Panc1 (cell line): Measurements from ENCODE around the gene MYO6. TPM values are rescaled to one million over a fixed set of nuclear protein-coding genes. Genes with fewer than 3 reads are reported as not detected.

Source experiments
- ATAC-seq: fragments of 200-7000 bp; cut with Tn5 transposase; 2 replicates; pipeline ENCODE4 v1.9.1; 2020; ENCODE audit warnings: mild to moderate bottlenecking, moderate library complexity
- BruUV-seq: library from RNA; stranded (reverse); fragments of 400-500 nt; replicated peaks from 2 replicates; lab custom pipeline; 2021; lab: Mats Ljungman, UMichigan
- CTCF ChIA-PET: fragments of 300-600 bp; sonication (Branson Sonifier 250); formaldehyde crosslinking; loops from one replicate; lab custom pipeline; 2022; ENCODE audit warnings: antibody characterized with exemption; lab: Charles Lee
- POLR2A ChIA-PET: fragments of 300-600 bp; sonication (Branson Sonifier 250); formaldehyde crosslinking; loops from one replicate; lab custom pipeline; 2022; ENCODE audit warnings: antibody characterized with exemption; lab: Charles Lee
- DNase-seq: peaks from one replicate; pipeline ENCODE4 v3.0.0-alpha.2; 2010; ENCODE audit warnings: low read depth, low spot score
- H3K27ac ChIP-seq: 2 replicates; pipeline ENCODE4 v1.5.1; 2011; ENCODE audit warnings: mild to moderate bottlenecking, low read length, inconsistent platforms
- H3K27me3 ChIP-seq: fragments of 200-500 bp; sonication (Bioruptor generic); 2 replicates; pipeline ENCODE4 v1.6.0; 2014; ENCODE audit warnings: low read length, inconsistent platforms; ENCODE audit not compliant: control insufficient read depth, insufficient read depth
- H3K36me3 ChIP-seq: fragments of 200-500 bp; sonication (Bioruptor generic); 2 replicates; pipeline ENCODE4 v1.5.1; 2014; ENCODE audit warnings: inconsistent platforms, mild to moderate bottlenecking, low read length, moderate library complexity; ENCODE audit not compliant: control insufficient read depth, insufficient read depth
- H3K4me1 ChIP-seq: 2 replicates; pipeline ENCODE4 v1.5.1; 2011; ENCODE audit warnings: inconsistent platforms, mild to moderate bottlenecking, low read length, moderate library complexity; ENCODE audit not compliant: control insufficient read depth, insufficient read depth
- H3K4me3 ChIP-seq, 2 experiments: 2 replicates each; pipeline ENCODE4 v1.5.1; 2011 to 2012; ENCODE audit warnings: low read depth in 2 of 2, low read length in 2 of 2, mild to moderate bottlenecking in 2 of 2, inconsistent platforms in 1 of 2, moderate library complexity in 1 of 2
- H3K9me3 ChIP-seq: fragments of 200-500 bp; sonication (Bioruptor generic); 2 replicates; pipeline ENCODE4 v1.5.1; 2014; ENCODE audit warnings: low read depth, mild to moderate bottlenecking, inconsistent platforms, low read length, moderate library complexity; ENCODE audit not compliant: control insufficient read depth, insufficient read depth
- CTCF ChIP-seq: fragments of 450-650 bp; IDR thresholded peaks from 2 replicates; pipeline ENCODE4 v1.5.1; 2017; ENCODE audit warnings: mild to moderate bottlenecking
- POLR2AphosphoS5 ChIP-seq: IDR thresholded peaks from 2 replicates; pipeline ENCODE4 v1.6.1; 2012; ENCODE audit warnings: mild to moderate bottlenecking, low read depth, low read length, moderate library complexity
- REST ChIP-seq, 2 experiments: IDR thresholded peaks; 2 replicates each; pipeline ENCODE4 v1.6.1; 2011 to 2012; ENCODE audit warnings: low read depth in 2 of 2, control low read depth in 1 of 2, low read length in 1 of 2, mild to moderate bottlenecking in 1 of 2, moderate library complexity in 1 of 2; ENCODE audit not compliant: insufficient read depth in 1 of 2
- SIN3A ChIP-seq: IDR thresholded peaks from 2 replicates; pipeline ENCODE4 v1.6.1; 2012; ENCODE audit warnings: low read depth, mild to moderate bottlenecking, low read length, moderate library complexity, borderline replicate concordance; ENCODE audit not compliant: insufficient read depth
- TCF7L2 ChIP-seq: IDR thresholded peaks from 2 replicates; pipeline ENCODE4 v1.6.1; 2011; ENCODE audit warnings: mild to moderate bottlenecking, low read depth, low read length, inconsistent platforms
- in situ Hi-C: cut with HindIII; loops from 2 replicates; pipeline ENCODE4 v1.10.0; 2016; ENCODE audit warnings: low sequenced_read_pairs, low pct_unique_long_range_greater_than_20kb
- intact Hi-C: fragments of 100-400 bp; cut with micrococcal nuclease; formaldehyde crosslinking; loops from one replicate; pipeline ENCODE4 v1.10.0; 2022; ENCODE audit not compliant: unreplicated experiment
- total RNA-seq: library from RNA; stranded (reverse); gene quantifications from one replicate; pipeline ENCODE4 v1.2.1, GENCODE V29; 2021; ENCODE audit not compliant: unreplicated experiment

Gene MYO6
- total RNA-seq, 1 experiment from 2014 or later, result 52.3 TPM

- in situ Hi-C loops (no loop called here), intact Hi-C loops (no loop called here)
- Histone ChIP-seq H3K27ac (no peak overlapping the region), H3K9me3 (no peaks in the 10 kb centered on the region), H3K36me3 (no peaks in the 10 kb centered on the region), H3K4me3 (no peak overlapping the region), H3K27me3 (no peaks in the 10 kb centered on the region), H3K4me1 (peaks cover 7% of the 10 kb centered on the region; the same call in 1 of the 2 replicates)
- TF ChIP-seq CTCF, result no peak
- POLR2A ChIA-PET, result no interaction called here
- DNase-seq (no peak), ATAC-seq (no peak)
- BruUV-seq, result no TSS peak
- CTCF ChIA-PET, result no interaction called here
Observed at GRCh38 chr6:75796723-75797122, 47.7 kb downstream of the MYO6 start.

DNA sequence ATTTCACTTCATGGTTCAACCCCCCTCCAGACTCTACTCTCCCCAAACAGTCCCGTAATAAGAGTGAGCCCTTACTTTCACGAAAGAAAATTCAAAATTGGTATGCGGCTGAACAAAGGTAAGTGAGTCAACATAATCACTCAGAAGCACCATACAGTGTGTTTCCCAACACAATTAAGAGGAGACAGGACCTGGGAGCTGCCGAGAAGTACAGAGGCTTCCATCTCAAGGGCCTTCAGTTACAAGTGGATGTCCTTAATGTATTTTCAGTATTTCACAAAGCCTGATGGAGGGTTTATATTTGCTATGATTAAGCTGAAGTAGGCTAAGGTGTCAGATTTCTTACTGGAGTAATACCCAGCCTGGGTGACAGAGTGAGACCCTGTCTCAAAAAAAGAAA is 51.1 kb downstream of the MYO6 start:
- no peak overlapping the region for H3K4me3 ChIP-seq
- ChIA-PET POLR2A (no interaction called here), CTCF (no interaction called here)
- in situ Hi-C loops, result no loop called here
- no peaks in the 10 kb centered on the region for H3K4me1 ChIP-seq
- H3K36me3 ChIP-seq, result no peaks in the 10 kb centered on the region
- no peaks in the 10 kb centered on the region for H3K9me3 ChIP-seq
- H3K27ac ChIP-seq, result no peak overlapping the region
- BruUV-seq, result no TSS peak
- DNase-seq (no peak), ATAC-seq (no peak)
- intact Hi-C loops, result no loop called here
- H3K27me3 ChIP-seq, result no peaks in the 10 kb centered on the region
- TF ChIP-seq REST (IDR thresholded peaks at IDR 0.05; ENCODE audit: insufficient read depth in 1 of 2, low read depth in 2 of 2, low read length in 1 of 2), result no peak
- TF ChIP-seq SIN3A, result no peak
- no peak for TF ChIP-seq TCF7L2
- no peak for TF ChIP-seq POLR2AphosphoS5
- no peak for TF ChIP-seq CTCF
